Peyer's patch (tissue), 4 donors: ENCODE data around the gene BCL3.

Experiments
- CTCF ChIP-seq, 6 experiments: fragments of 450-650 bp in 4 of 6; fragments of 200-600 bp in 2 of 6; sonication (generic) in 1 of 6; IDR thresholded peaks; one replicate each; pipeline ENCODE4 v1.5.1; 2017 to 2019; ENCODE audit warnings: antibody characterized with exemption in 6 of 6, mild to moderate bottlenecking in 3 of 6, moderate library complexity in 1 of 6
- POLR2A ChIP-seq, 2 donors: fragments of 450-650 bp; IDR thresholded peaks; one replicate each; pipeline ENCODE4 v1.5.1; 2017; ENCODE audit warnings: antibody characterized with exemption in 2 of 2, mild to moderate bottlenecking in 2 of 2, moderate library complexity in 2 of 2

DNA sequence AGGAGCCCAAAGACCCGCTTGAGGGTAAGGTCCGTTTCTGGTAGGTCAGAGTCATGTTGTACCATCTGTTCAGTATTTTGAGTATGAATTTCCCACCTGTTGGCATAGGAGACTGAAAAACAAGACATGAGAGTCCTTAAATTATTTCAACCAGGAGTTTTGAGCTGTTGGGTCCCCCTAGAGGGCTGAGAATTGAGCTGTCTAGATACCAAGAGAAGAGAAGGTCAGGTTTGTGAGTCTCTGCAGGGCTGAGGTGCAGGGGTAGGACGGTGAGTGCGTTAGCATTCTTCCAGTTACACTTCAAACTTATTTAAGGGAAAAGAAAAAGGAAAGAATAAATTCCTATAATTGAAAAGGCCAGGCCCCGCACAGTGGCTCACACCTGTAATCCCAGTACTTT lies 34.2 kb downstream of the BCL3 start:
- TF ChIP-seq CTCF (IDR thresholded peaks at IDR 0.05) (no peak), POLR2A (IDR thresholded peaks at IDR 0.05) (no peak)
